PC-3 (cell line): Measurements from ENCODE around the gene TLN1. TPM values are rescaled to one million over a fixed set of nuclear protein-coding genes. Genes with fewer than 3 reads are reported as not detected.

Source experiments
- ATAC-seq: fragments of 200-7000 bp; cut with Tn5 transposase; 2 replicates; pipeline ENCODE4 v1.9.1; 2020; ENCODE audit warnings: mild to moderate bottlenecking, moderate library complexity
- BruUV-seq: library from RNA; stranded (reverse); fragments of 400-500 nt; replicated peaks from 2 replicates; lab custom pipeline; 2021; lab: Mats Ljungman, UMichigan
- CTCF ChIA-PET: fragments of 300-600 bp; sonication (Branson Sonifier 250); formaldehyde crosslinking; loops from one replicate; lab custom pipeline; 2022; ENCODE audit warnings: antibody characterized with exemption; lab: Charles Lee
- POLR2A ChIA-PET: fragments of 300-600 bp; sonication (Branson Sonifier 250); formaldehyde crosslinking; loops from one replicate; lab custom pipeline; 2022; ENCODE audit warnings: antibody characterized with exemption; ENCODE audit not compliant: unreplicated experiment; lab: Charles Lee
- DNase-seq: peaks from one replicate; pipeline ENCODE4 v3.0.0-alpha.2; 2015
- H2AFZ ChIP-seq: fragments of 300-600 bp; sonication (generic); 2 replicates; pipeline ENCODE4 v1.6.0; 2016; ENCODE audit warnings: antibody characterized with exemption, low read length
- H3F3A ChIP-seq: fragments of 300-600 bp; sonication (generic); one replicate; pipeline ENCODE4 v1.6.0; 2017; ENCODE audit warnings: antibody characterized with exemption, low read length, control low read depth, mild to moderate bottlenecking; ENCODE audit not compliant: unreplicated experiment
- H3K27ac ChIP-seq: fragments of 300-600 bp; sonication (generic); 2 replicates; pipeline ENCODE4 v1.5.1; 2016; ENCODE audit warnings: mild to moderate bottlenecking, low read length
- H3K27me3 ChIP-seq: fragments of 300-600 bp; sonication (generic); 2 replicates; pipeline ENCODE4 v1.6.1; 2016; ENCODE audit warnings: low read length, mixed read lengths
- H3K36me3 ChIP-seq: fragments of 300-600 bp; sonication (generic); 2 replicates; pipeline ENCODE4 v1.6.1; 2016; ENCODE audit warnings: low read depth, mixed run types, low read length, mixed read lengths
- H3K4me1 ChIP-seq: fragments of 300-600 bp; sonication (generic); 2 replicates; pipeline ENCODE4 v1.5.1; 2016; ENCODE audit warnings: low read length; ENCODE audit not compliant: insufficient read depth
- H3K4me2 ChIP-seq: fragments of 300-600 bp; sonication (generic); 2 replicates; pipeline ENCODE4 v1.6.0; 2016; ENCODE audit warnings: low read length
- H3K4me3 ChIP-seq: fragments of 300-600 bp; sonication (generic); 2 replicates; pipeline ENCODE4 v1.5.1; 2016; ENCODE audit warnings: mild to moderate bottlenecking, low read length, mixed read lengths
- H3K79me2 ChIP-seq: fragments of 300-600 bp; sonication (generic); 2 replicates; pipeline ENCODE4 v1.6.1; 2017; ENCODE audit warnings: low read length, mixed read lengths
- H3K9ac ChIP-seq: fragments of 300-600 bp; sonication (generic); 2 replicates; pipeline ENCODE4 v1.6.0; 2016; ENCODE audit warnings: mild to moderate bottlenecking, low read length
- H3K9me2 ChIP-seq: fragments of 300-600 bp; sonication (generic); replicated peaks from 2 replicates; pipeline ENCODE4 v1.6.1; 2016; ENCODE audit warnings: mixed run types, low read length, mixed read lengths
- H3K9me3 ChIP-seq: fragments of 300-600 bp; sonication (generic); 2 replicates; pipeline ENCODE4 v1.6.1; 2016; ENCODE audit warnings: low read length, mixed read lengths
- H4K20me1 ChIP-seq: fragments of 300-600 bp; sonication (generic); 2 replicates; pipeline ENCODE4 v1.6.1; 2016; ENCODE audit warnings: low read length, mixed read lengths
- CTCF ChIP-seq: fragments of 300-600 bp; sonication (generic); conservative IDR thresholded peaks from 2 replicates; pipeline ENCODE4 v1.5.1; 2017; ENCODE audit warnings: antibody characterized with exemption, low read depth, mild to moderate bottlenecking, low read length
- EZH2 ChIP-seq: fragments of 300-600 bp; sonication (generic); IDR thresholded peaks from one replicate; pipeline ENCODE4 v1.6.1; 2017; ENCODE audit warnings: antibody characterized with exemption, mild to moderate bottlenecking, low read length; ENCODE audit not compliant: unreplicated experiment
- EZH2phosphoT487 ChIP-seq: fragments of 300-600 bp; sonication (generic); IDR thresholded peaks from 2 replicates; pipeline ENCODE4 v1.6.1; 2018; ENCODE audit warnings: mild to moderate bottlenecking, antibody characterized with exemption, low read length, borderline replicate concordance
- intact Hi-C: fragments of 100-400 bp; cut with micrococcal nuclease; formaldehyde crosslinking; loops from 2 replicates; pipeline ENCODE4 v1.9.0; 2023
- total RNA-seq: library from RNA; depleted of rRNA; stranded (reverse); fragments of >200 nt; gene quantifications from 2 replicates; pipeline ENCODE4 v1.2.3, GENCODE V29; 2014

The TLN1 gene
- total RNA-seq, 1 experiment from 2014 or later, result 118 TPM

DNA sequence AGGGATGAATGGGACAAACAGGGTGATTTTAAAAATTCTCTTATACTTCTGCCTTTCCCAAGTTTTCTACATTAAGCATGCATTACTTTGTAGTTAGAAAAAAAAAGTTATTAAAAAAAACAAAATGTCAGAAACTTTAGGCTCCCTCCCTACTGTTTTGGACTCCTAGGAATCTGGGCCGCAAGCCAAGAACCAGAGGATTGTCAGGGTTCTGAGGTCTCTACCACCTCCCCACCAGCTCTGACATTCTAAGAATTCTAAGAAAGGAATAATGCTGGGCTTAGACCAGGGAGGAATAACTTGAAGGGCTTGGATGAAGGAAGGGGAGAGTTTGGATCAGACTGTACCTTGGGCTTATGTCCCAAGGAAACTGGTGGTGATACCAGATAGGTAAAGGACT lies 66.0 kb downstream of the TLN1 start:
- Histone ChIP-seq H3K4me3 (no peak overlapping the region), H3K9me2 (no peaks in the 10 kb centered on the region), H3K27me3 (no peaks in the 10 kb centered on the region), H3F3A (no peaks in the 10 kb centered on the region), H4K20me1 (no peaks in the 10 kb centered on the region), H3K4me1 (peaks cover 35% of the 10 kb centered on the region), H3K9ac (no peak overlapping the region), H3K9me3 (no peaks in the 10 kb centered on the region), H3K27ac (no peak overlapping the region), H3K4me2 (no peak overlapping the region), H3K36me3 (peaks cover 9% of the 10 kb centered on the region), H2AFZ (no peak overlapping the region), H3K79me2 (peaks cover 16% of the 10 kb centered on the region)
- ChIA-PET POLR2A (no interaction called here), CTCF (no interaction called here)
- intact Hi-C loops, result no loop called here
- no TSS peak for BruUV-seq
- TF ChIP-seq EZH2 (no peak), EZH2phosphoT487 (no peak), CTCF (no peak)
- no peak for DNase-seq
- ATAC-seq, result no peak

DNA sequence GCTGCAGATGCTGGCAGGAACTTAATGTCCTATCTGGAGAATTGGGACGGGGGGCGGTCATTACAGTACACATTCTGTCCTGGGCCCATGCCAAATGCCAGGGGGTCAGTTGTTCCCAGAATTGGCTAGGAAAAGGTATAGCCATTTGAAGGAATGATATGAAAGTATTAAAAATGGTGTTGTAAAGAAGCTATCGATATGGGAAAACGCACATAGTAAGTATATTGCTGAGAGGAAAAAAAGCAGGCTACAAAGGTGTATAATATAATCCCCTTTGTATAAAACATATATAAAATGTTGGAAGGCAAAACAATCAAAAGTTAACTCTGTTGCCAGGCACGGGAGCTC lies 66.5 kb downstream of the TLN1 start:
- Histone ChIP-seq H3K36me3 (peaks cover 15% of the 10 kb centered on the region), H4K20me1 (no peaks in the 10 kb centered on the region), H3F3A (no peaks in the 10 kb centered on the region), H3K4me2 (peak overlapping the region; percentile 97), H2AFZ (peak overlapping the region; percentile 91), H3K9me3 (no peaks in the 10 kb centered on the region), H3K9ac (peak overlapping the region; percentile 73), H3K4me1 (peaks cover 37% of the 10 kb centered on the region), H3K27me3 (no peaks in the 10 kb centered on the region), H3K9me2 (no peaks in the 10 kb centered on the region), H3K4me3 (peak overlapping the region; percentile 67), H3K27ac (peak overlapping the region; percentile 57; the same call in 1 of the 2 replicates), H3K79me2 (peaks cover 22% of the 10 kb centered on the region)
- DNase-seq, result no peak
- TF ChIP-seq EZH2phosphoT487 (no peak), CTCF (no peak), EZH2 (no peak)
- ChIA-PET CTCF (interaction anchor here (1.7 kb wide), 1 partner anchor 63 kb away, joined by 6 read pairs; no protein-coding TSS in a partner anchor), POLR2A (no interaction called here)
- intact Hi-C loops, result no loop called here
- no peak for ATAC-seq
- no TSS peak for BruUV-seq

DNA sequence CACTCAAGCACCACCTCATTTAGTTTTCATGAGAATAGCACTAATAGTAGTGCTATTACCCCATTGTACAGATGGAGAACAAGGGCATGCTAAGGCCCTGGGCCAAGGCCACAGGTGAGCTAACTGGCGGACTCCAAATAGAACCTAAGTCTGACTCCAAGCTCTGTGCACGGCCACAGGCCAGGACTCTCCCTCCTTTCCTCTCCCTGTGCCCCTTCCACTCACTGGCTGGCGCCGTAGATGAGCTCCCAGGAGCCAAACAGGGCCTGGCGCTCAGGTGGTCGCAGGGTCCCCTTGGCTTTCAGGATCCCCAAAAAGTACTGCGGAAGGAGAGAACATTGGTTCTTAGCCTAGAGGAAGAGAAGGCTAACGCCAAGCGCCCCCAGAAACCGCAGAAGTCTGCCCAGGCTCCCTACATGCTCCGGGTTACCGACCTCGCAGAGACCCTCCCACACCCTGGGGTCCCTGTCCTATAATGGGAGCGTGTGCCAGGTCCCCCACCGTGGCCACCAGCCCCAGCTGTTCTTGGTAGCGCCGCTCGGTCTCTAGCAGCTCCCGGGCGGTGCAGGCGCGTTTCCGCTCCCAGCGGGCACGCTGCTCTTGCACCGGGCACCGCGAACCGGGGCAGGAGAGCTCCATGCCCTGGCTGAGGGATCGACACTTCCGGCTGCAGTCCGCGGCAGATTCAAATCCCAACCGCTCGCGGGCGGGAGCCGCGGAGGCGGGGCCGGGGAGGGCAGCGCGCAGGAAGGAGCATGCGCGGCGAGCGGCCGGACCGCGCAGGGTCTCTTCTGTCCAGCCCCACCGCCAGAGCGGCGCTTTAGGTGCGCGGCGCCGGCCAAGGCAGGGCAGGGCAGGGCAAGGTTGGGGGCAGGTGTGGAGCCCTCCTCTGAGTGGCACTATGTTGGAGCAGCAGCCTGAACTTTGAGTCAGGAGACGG lies 67.2 kb downstream of the TLN1 start, which contains the start of gene ARHGEF39:
Gene ARHGEF39, minus strand, starts transcription at position 665 of the 940 bp plus-strand sequence. Its CDS starts 26 bp downstream, at position 639.
- Histone ChIP-seq H3K4me2 (peak within 1 kb of the TSS; percentile 97), H3K27ac (peak within 1 kb of the TSS; percentile 57), H3K4me1 (peaks cover 44% of the 10 kb centered on the region), H3K27me3 (no peaks in the 10 kb centered on the region), H2AFZ (peak within 1 kb of the TSS; percentile 91), H4K20me1 (no peaks in the 10 kb centered on the region), H3K9me3 (no peaks in the 10 kb centered on the region), H3F3A (no peaks in the 10 kb centered on the region), H3K79me2 (peaks cover 28% of the 10 kb centered on the region), H3K9me2 (no peaks in the 10 kb centered on the region), H3K4me3 (peak within 1 kb of the TSS; percentile 67), H3K9ac (peak within 1 kb of the TSS; percentile 73), H3K36me3 (peaks cover 20% of the 10 kb centered on the region)
- DNase-seq (peak; percentile 81), ATAC-seq (peak; percentile 78)
- intact Hi-C loops, result no loop called here
- ChIA-PET POLR2A (interaction anchor here (0.6 kb wide), 1 partner anchor 66 kb away, joined by 5 read pairs; no protein-coding TSS in a partner anchor), CTCF (interaction anchor here (0.5 to 1.7 kb wide), 3 partner anchors 17 to 63 kb away, joined by 5 to 9 read pairs (median 6); no protein-coding TSS in a partner anchor)
- no peak for TF ChIP-seq EZH2phosphoT487
- TF ChIP-seq CTCF, result peak; percentile 51; the same call in 1 of the 2 replicates
- TSS peak; percentile 60 for BruUV-seq
